H9 (cell line): Measurements from ENCODE around the gene SLC35A2. TPM values are rescaled to one million over a fixed set of nuclear protein-coding genes. Genes with fewer than 3 reads are reported as not detected.
A peak's percentile ranks its signal among the peaks of the same experiment; 100 is the strongest.

ENCODE experiments used
- DNase-seq: peaks from one replicate; pipeline ENCODE4 v3.0.0-alpha.2; 2017
- H2AFZ ChIP-seq: one replicate; pipeline ENCODE4 v1.6.1; 2013; ENCODE audit warnings: mild to moderate bottlenecking, low read length, control low read depth, moderate library complexity
- H2AK5ac ChIP-seq: 2 replicates; pipeline ENCODE4 v1.6.1; 2013; ENCODE audit warnings: low read length, control low read depth, mixed read lengths; ENCODE audit not compliant: insufficient read length
- H2BK120ac ChIP-seq: one replicate; pipeline ENCODE4 v1.6.1; 2013; ENCODE audit warnings: low read depth, mild to moderate bottlenecking, low read length, control low read depth, inconsistent platforms; ENCODE audit not compliant: poor library complexity, severe bottlenecking
- H2BK12ac ChIP-seq: 2 replicates; pipeline ENCODE4 v1.6.1; 2013; ENCODE audit warnings: low read length, control low read depth, mixed read lengths, low read depth; ENCODE audit not compliant: insufficient read length
- H2BK15ac ChIP-seq: 2 replicates; pipeline ENCODE4 v1.6.1; 2013; ENCODE audit warnings: low read depth, low read length, control low read depth
- H2BK20ac ChIP-seq: one replicate; pipeline ENCODE4 v1.6.1; 2013; ENCODE audit warnings: low read depth, mild to moderate bottlenecking, low read length, control low read depth, inconsistent platforms; ENCODE audit not compliant: poor library complexity, severe bottlenecking
- H2BK5ac ChIP-seq: 2 replicates; pipeline ENCODE4 v1.6.1; 2013; ENCODE audit warnings: low read length, control low read depth, mixed read lengths; ENCODE audit not compliant: insufficient read length
- H3K14ac ChIP-seq: 2 replicates; pipeline ENCODE4 v1.6.1; 2013; ENCODE audit warnings: low read length, control low read depth; ENCODE audit not compliant: insufficient read depth
- H3K18ac ChIP-seq: 2 replicates; pipeline ENCODE4 v1.6.1; 2013; ENCODE audit warnings: low read depth, mild to moderate bottlenecking, mixed read lengths, low read length, control low read depth; ENCODE audit not compliant: insufficient read length
- H3K23ac ChIP-seq: 2 replicates; pipeline ENCODE4 v1.6.1; 2013; ENCODE audit warnings: low read length, control low read depth, mixed read lengths, low read depth; ENCODE audit not compliant: insufficient read length
- H3K23me2 ChIP-seq: 2 replicates; pipeline ENCODE4 v1.6.1; 2013; ENCODE audit warnings: low read depth, mild to moderate bottlenecking, mixed read lengths, low read length, control low read depth; ENCODE audit not compliant: insufficient read length, poor library complexity, severe bottlenecking
- H3K27ac ChIP-seq: 2 replicates; pipeline ENCODE4 v1.5.1; 2013; ENCODE audit warnings: low read length, control low read depth, mixed read lengths, low read depth; ENCODE audit not compliant: insufficient read length
- H3K27me3 ChIP-seq: 2 replicates; pipeline ENCODE4 v1.6.1; 2013; ENCODE audit warnings: low read length, control low read depth, inconsistent platforms; ENCODE audit not compliant: insufficient read depth
- H3K4ac ChIP-seq: 2 replicates; pipeline ENCODE4 v1.6.1; 2013; ENCODE audit warnings: low read depth, mild to moderate bottlenecking, control low read depth, inconsistent platforms, low read length, moderate library complexity
- H3K4me1 ChIP-seq: 2 replicates; pipeline ENCODE4 v1.6.1; 2013; ENCODE audit warnings: low read length, control low read depth, inconsistent platforms; ENCODE audit not compliant: insufficient read depth
- H3K4me2 ChIP-seq: 2 replicates; pipeline ENCODE4 v1.6.1; 2013; ENCODE audit warnings: low read length, control low read depth, mixed read lengths; ENCODE audit not compliant: insufficient read length, insufficient read depth
- H3K56ac ChIP-seq: 2 replicates; pipeline ENCODE4 v1.6.1; 2013; ENCODE audit warnings: low read depth, mild to moderate bottlenecking, mixed read lengths, low read length, control low read depth; ENCODE audit not compliant: insufficient read length
- H3K79me1 ChIP-seq: 2 replicates; pipeline ENCODE4 v1.6.1; 2013; ENCODE audit warnings: low read depth, mild to moderate bottlenecking, moderate library complexity, low read length, control low read depth, inconsistent platforms; ENCODE audit not compliant: insufficient read depth, poor library complexity, severe bottlenecking
- H3K79me2 ChIP-seq: 2 replicates; pipeline ENCODE4 v1.6.1; 2013; ENCODE audit warnings: low read length, control low read depth, inconsistent platforms; ENCODE audit not compliant: insufficient read depth
- H3K9ac ChIP-seq: 2 replicates; pipeline ENCODE4 v1.6.1; 2013; ENCODE audit warnings: low read length, control low read depth, mixed read lengths; ENCODE audit not compliant: insufficient read length; ENCODE audit errors: extremely low read depth
- H3K9me3 ChIP-seq: one replicate; pipeline ENCODE4 v1.6.1; 2013; ENCODE audit warnings: low read depth, low read length, inconsistent platforms; ENCODE audit not compliant: control insufficient read depth
- H3T11ph ChIP-seq: one replicate; pipeline ENCODE4 v1.6.1; 2013; ENCODE audit warnings: mild to moderate bottlenecking, low read length, control low read depth, inconsistent platforms
- H4K20me1 ChIP-seq: one replicate; pipeline ENCODE4 v1.6.1; 2013; ENCODE audit not compliant: control insufficient read depth, insufficient read length, insufficient read depth
- H4K5ac ChIP-seq: 2 replicates; pipeline ENCODE4 v1.6.1; 2013; ENCODE audit warnings: low read depth, mild to moderate bottlenecking, mixed read lengths, low read length, control low read depth; ENCODE audit not compliant: insufficient read length
- H4K8ac ChIP-seq: replicated peaks from 2 replicates; pipeline ENCODE4 v1.6.1; 2013; ENCODE audit warnings: low read length, control low read depth, mixed read lengths, low read depth; ENCODE audit not compliant: insufficient read length
- H4K91ac ChIP-seq: 2 replicates; pipeline ENCODE4 v1.6.1; 2013; ENCODE audit warnings: low read depth, mild to moderate bottlenecking, moderate library complexity, mixed read lengths, low read length, control low read depth; ENCODE audit not compliant: insufficient read length
- H3K27ac Mint-ChIP-seq, 3 experiments: 2 replicates in 2 of 3; 3 replicates in 1 of 3; pipeline ENCODE4 v1.8.0; 2020 to 2021; ENCODE audit warnings: mixed read lengths in 3 of 3, mild to moderate bottlenecking in 1 of 3, moderate library complexity in 1 of 3
- H3K27me3 Mint-ChIP-seq: 2 replicates; pipeline ENCODE4 v1.8.0; 2021; ENCODE audit warnings: low read depth, mild to moderate bottlenecking, moderate library complexity, mixed read lengths
- H3K36me3 Mint-ChIP-seq, 3 experiments: 2 replicates in 2 of 3; 3 replicates in 1 of 3; pipeline ENCODE4 v1.8.0; 2020 to 2021; ENCODE audit warnings: low read depth in 3 of 3, mixed read lengths in 3 of 3; ENCODE audit not compliant: insufficient read depth in 1 of 3
- H3K4me1 Mint-ChIP-seq, 2 experiments: 2 replicates each; pipeline ENCODE4 v1.8.0; 2020; ENCODE audit warnings: mixed read lengths in 2 of 2
- H3K4me3 Mint-ChIP-seq, 2 experiments: 2 replicates in 1 of 2; 3 replicates in 1 of 2; pipeline ENCODE4 v1.8.0; 2020 to 2021; ENCODE audit warnings: mild to moderate bottlenecking in 2 of 2, mixed read lengths in 2 of 2, moderate library complexity in 1 of 2
- H3K9me3 Mint-ChIP-seq, 2 experiments: 2 replicates in 1 of 2; 3 replicates in 1 of 2; pipeline ENCODE4 v1.8.0; 2020; ENCODE audit warnings: mild to moderate bottlenecking in 2 of 2, mixed read lengths in 2 of 2, moderate library complexity in 1 of 2
- CTCF ChIP-seq: fragments of 200-600 bp; sonication (generic); conservative IDR thresholded peaks from 3 replicates; pipeline ENCODE4 v1.8.0; 2021; ENCODE audit warnings: antibody characterized with exemption, mild to moderate bottlenecking
- WGBS: extraction: QIAGEN DNeasy Blood & Tissue Kit; methylation state at CpG from one replicate; pipeline ENCODE4 v1.1.7; 2013; ENCODE audit warnings: missing lambda C conversion rate, low lambda C conversion rate, mixed read lengths; ENCODE audit not compliant: insufficient read length; ENCODE audit errors: extremely low coverage; 5-methylcytosine and 5-hydroxymethylcytosine counted together
- total RNA-seq: library from RNA; stranded (reverse); gene quantifications from 2 replicates; pipeline ENCODE4 v1.2.1, GENCODE V29; 2021

The SLC35A2 gene
- total RNA-seq, 1 experiment from 2014 or later: 32.9 TPM

- H3K4me1 ChIP-seq: peaks cover 2% of the 10 kb centered on the region; the same call in 1 of the 2 replicates
- no peak overlapping the region for H4K5ac ChIP-seq
- H3K27me3 Mint-ChIP-seq: peaks cover 1% of the 10 kb centered on the region
- no peak overlapping the region for H2BK12ac ChIP-seq
- H2BK120ac ChIP-seq: no peak overlapping the region
- H3K4me1 Mint-ChIP-seq: peaks cover 0 to 16% of the 10 kb centered on the region in 2 experiments; a peak in 2 of 4 replicates
- H3K23me2 ChIP-seq: peaks cover 6% of the 10 kb centered on the region
- DNase-seq: peak; percentile 97
- H3K27ac ChIP-seq: peak overlapping the region; percentile 92
- H3K4me2 ChIP-seq: peak overlapping the region; percentile 86
- peak overlapping the region; percentile 62 for H3K14ac ChIP-seq
- no peak overlapping the region for H3K4ac ChIP-seq
- H3K4me3 Mint-ChIP-seq: peak overlapping the region; percentile 97 to 99
- H3K27ac Mint-ChIP-seq: peak overlapping the region; percentile 100
- TF ChIP-seq CTCF: no peak
- H3K79me2 ChIP-seq: peaks cover 21% of the 10 kb centered on the region; the same call in 1 of the 2 replicates
- H2AFZ ChIP-seq: no peak overlapping the region
- H3K23ac ChIP-seq: no peak overlapping the region
- H3T11ph ChIP-seq: no peak overlapping the region
- no peak overlapping the region for H2BK15ac ChIP-seq
- H2BK5ac ChIP-seq: peak overlapping the region; percentile 86
- H3K9ac ChIP-seq: peak overlapping the region; percentile 85
- peaks cover 3% of the 10 kb centered on the region for H4K20me1 ChIP-seq
- no peak overlapping the region for H2BK20ac ChIP-seq
- H4K8ac ChIP-seq: no peak overlapping the region
- no peak overlapping the region for H3K56ac ChIP-seq
- no peaks in the 10 kb centered on the region for H3K27me3 ChIP-seq
- WGBS: no CpG with 5 or more reads among the region's 66 CpGs
- no peak overlapping the region for H4K91ac ChIP-seq
- no peaks in the 10 kb centered on the region for H3K9me3 ChIP-seq
- H3K18ac ChIP-seq: peak overlapping the region; percentile 92
- H3K9me3 Mint-ChIP-seq: peaks cover 76 to 78% of the 10 kb centered on the region in 2 experiments
- no peak overlapping the region for H2AK5ac ChIP-seq
- peaks cover 14 to 48% (median 30%) of the 10 kb centered on the region in 3 experiments for H3K36me3 Mint-ChIP-seq
- H3K79me1 ChIP-seq: peaks cover 18% of the 10 kb centered on the region
Observed at GRCh38 chrX:48957827-48958634, 46.6 kb upstream of the SLC35A2 start.
